HepG2 (cell line): Measurements from ENCODE around the gene U2AF1L4. TPM values are rescaled to one million over a fixed set of nuclear protein-coding genes. Genes with fewer than 3 reads are reported as not detected.

Experiments
- AHDC1 ChIP-seq: sonication (generic); formaldehyde crosslinking; IDR thresholded peaks from 2 replicates; pipeline ENCODE4 v1.5.1; 2020; ENCODE audit warnings: mild to moderate bottlenecking, missing genetic modification reagents, borderline replicate concordance
- CREB3 ChIP-seq: sonication (generic); formaldehyde crosslinking; IDR thresholded peaks from 2 replicates; pipeline ENCODE4 v1.5.0; 2020; ENCODE audit warnings: missing genetic modification reagents
- IKZF1 ChIP-seq: fragments of 450-650 bp; IDR thresholded peaks from 2 replicates; pipeline ENCODE4 v1.7.1; 2016
- IRF9 ChIP-seq: sonication (generic); formaldehyde crosslinking; IDR thresholded peaks from 2 replicates; pipeline ENCODE4 v1.8.0; 2022; ENCODE audit warnings: missing genetic modification reagents, mild to moderate bottlenecking, borderline replicate concordance
- MAX ChIP-seq: IDR thresholded peaks from 2 replicates; pipeline ENCODE4 v1.6.1; 2012; ENCODE audit warnings: inconsistent platforms
- MIXL1 ChIP-seq: IDR thresholded peaks from 2 replicates; pipeline ENCODE4 v1.6.1; 2016
- MTF2 ChIP-seq: sonication (generic); formaldehyde crosslinking; IDR thresholded peaks from 2 replicates; pipeline ENCODE4 v1.5.0; 2020; ENCODE audit warnings: missing genetic modification reagents, borderline replicate concordance
- MXI1 ChIP-seq: IDR thresholded peaks from 3 replicates; pipeline ENCODE4 v1.6.1; 2012; ENCODE audit warnings: low read depth, low read length, inconsistent platforms, borderline replicate concordance
- NPAS2 ChIP-seq: sonication (generic); formaldehyde crosslinking; IDR thresholded peaks from 2 replicates; pipeline ENCODE4 v1.8.0; 2022; ENCODE audit warnings: mild to moderate bottlenecking, missing genetic modification reagents, borderline replicate concordance
- PBX2 ChIP-seq: IDR thresholded peaks from 2 replicates; pipeline ENCODE4 v1.6.1; 2016; ENCODE audit warnings: control low read depth
- PREB ChIP-seq: sonication (generic); formaldehyde crosslinking; IDR thresholded peaks from 2 replicates; pipeline ENCODE4 v1.4.0; 2020; ENCODE audit warnings: missing genetic modification reagents
- STAT5B ChIP-seq: sonication (generic); formaldehyde crosslinking; IDR thresholded peaks from 2 replicates; pipeline ENCODE4 v1.4.0; 2020; ENCODE audit warnings: missing genetic modification reagents
- ZFY ChIP-seq: sonication (generic); formaldehyde crosslinking; IDR thresholded peaks from 2 replicates; pipeline ENCODE4 v1.4.0; 2020; ENCODE audit warnings: missing genetic modification reagents
- ZKSCAN5 ChIP-seq: sonication (generic); formaldehyde crosslinking; IDR thresholded peaks from 2 replicates; pipeline ENCODE4 v1.5.1; 2020; ENCODE audit warnings: mild to moderate bottlenecking, missing genetic modification reagents
- ZMYM2 ChIP-seq: sonication (generic); formaldehyde crosslinking; IDR thresholded peaks from 2 replicates; pipeline ENCODE4 v1.8.0; 2022; ENCODE audit warnings: mild to moderate bottlenecking, missing genetic modification reagents
- ZNF766 ChIP-seq: sonication (generic); formaldehyde crosslinking; IDR thresholded peaks from 2 replicates; pipeline ENCODE4 v1.5.0; 2020; ENCODE audit warnings: missing genetic modification reagents, borderline replicate concordance
- ZNF841 ChIP-seq: sonication (generic); formaldehyde crosslinking; IDR thresholded peaks from 2 replicates; pipeline ENCODE4 v1.8.1; 2023; ENCODE audit warnings: missing genetic modification reagents, borderline replicate concordance
- polyA plus RNA-seq, 8 experiments: library from polyadenylated mRNA; depleted of rRNA in 3 of 8; stranded (reverse) in 7 of 8; unstranded in 1 of 8; fragments of >200 nt; fragmentation: Illumina TruSeq in 4 of 8; extraction: Trizol in 4 of 8; gene quantifications; 2 replicates each; pipeline versions ENCODE4 v1.2.1 to v1.2.3, GENCODE V29; 2011 to 2016; ENCODE audit warnings: low read depth in 4 of 8, missing spikeins in 1 of 8, mixed read lengths in 1 of 8; ENCODE audit not compliant: insufficient read depth in 1 of 8
- total RNA-seq, 5 experiments: library from RNA; depleted of rRNA; stranded (reverse); fragments of >200 nt; fragmentation: Illumina TruSeq; extraction: Trizol; gene quantifications; 2 replicates each; pipeline ENCODE4 v1.2.3, GENCODE V29; 2016; ENCODE audit warnings: low read depth in 1 of 5

The U2AF1L4 gene
- total and polyA plus RNA-seq, 2 of the 13 experiments (the other 11 are each of a cell fraction or from before 2014, with no cell fraction given), result 7.9 to 15.4 TPM

- TF ChIP-seq NPAS2 (CRISPR knock-in tag) (no peak), STAT5B (CRISPR knock-in tag) (no peak), MXI1 (peak; percentile 75; the same call in 2 of the 3 replicates), ZMYM2 (CRISPR knock-in tag) (no peak), IKZF1 (no peak), IRF9 (no peak), CREB3 (CRISPR knock-in tag) (peak; percentile 52; the same call in 1 of the 2 replicates), MIXL1 (CRISPR knock-in tag) (no peak), PBX2 (CRISPR knock-in tag) (no peak), AHDC1 (CRISPR knock-in tag) (0 out of 2 replicates have a peak, but pooled peaks have one; percentile 43), PREB (CRISPR knock-in tag) (0 out of 2 replicates have a peak, but pooled peaks have one; percentile 16), ZKSCAN5 (CRISPR knock-in tag) (peak; percentile 53; the same call in 1 of the 2 replicates), ZNF766 (CRISPR knock-in tag) (peak; percentile 62; the same call in 1 of the 2 replicates), MAX (peak; percentile 36), ZFY (CRISPR knock-in tag) (peak; percentile 88), MTF2 (CRISPR knock-in tag) (no peak), ZNF841 (CRISPR knock-in tag) (no peak)
Measured at GRCh38 chr19:35716801-35717664, 28.2 kb downstream of the U2AF1L4 start (continued).
